Mesenchymal stem cell (in vitro differentiated cells and primary cell): Measurements from ENCODE around the gene GRM7.

Experiments used
- DNase-seq: peaks from one replicate; pipeline ENCODE4 v3.0.0-alpha.2; 2013
- H2AFZ ChIP-seq: one replicate; pipeline ENCODE4 v1.6.1; 2013; ENCODE audit warnings: low read depth, mild to moderate bottlenecking, control low read depth, inconsistent platforms, low read length, moderate library complexity
- H2AK5ac ChIP-seq: 2 replicates; pipeline ENCODE4 v1.6.1; 2013; ENCODE audit warnings: low read length, moderate library complexity, mild to moderate bottlenecking, inconsistent platforms; ENCODE audit not compliant: severe bottlenecking
- H2BK120ac ChIP-seq: one replicate; pipeline ENCODE4 v1.6.1; 2013; ENCODE audit warnings: low read depth, mild to moderate bottlenecking, inconsistent platforms, low read length, moderate library complexity
- H2BK12ac ChIP-seq, 2 experiments: one replicate each; pipeline ENCODE4 v1.6.1; 2013; ENCODE audit warnings: inconsistent platforms in 2 of 2, low read length in 2 of 2, mild to moderate bottlenecking in 2 of 2, moderate library complexity in 2 of 2, control low read depth in 1 of 2
- H2BK15ac ChIP-seq: one replicate; pipeline ENCODE4 v1.6.1; 2013; ENCODE audit warnings: mild to moderate bottlenecking, low read depth, inconsistent platforms; ENCODE audit not compliant: poor library complexity, severe bottlenecking
- H2BK5ac ChIP-seq: 2 replicates; pipeline ENCODE4 v1.6.1; 2013; ENCODE audit warnings: low read depth, mild to moderate bottlenecking, low read length, control low read depth, inconsistent platforms; ENCODE audit not compliant: poor library complexity, severe bottlenecking
- H3K14ac ChIP-seq, 2 experiments: one replicate each; pipeline ENCODE4 v1.6.1; 2013; ENCODE audit warnings: inconsistent platforms in 2 of 2, low read length in 2 of 2, control low read depth in 1 of 2, mild to moderate bottlenecking in 1 of 2, moderate library complexity in 1 of 2
- H3K18ac ChIP-seq, 2 experiments: one replicate each; pipeline ENCODE4 v1.6.1; 2013; ENCODE audit warnings: inconsistent platforms in 2 of 2, low read length in 2 of 2, control low read depth in 1 of 2, low read depth in 1 of 2, mild to moderate bottlenecking in 1 of 2
- H3K23ac ChIP-seq, 2 experiments: one replicate each; pipeline ENCODE4 v1.6.1; 2013; ENCODE audit warnings: inconsistent platforms in 2 of 2, low read length in 2 of 2, mild to moderate bottlenecking in 2 of 2, moderate library complexity in 2 of 2, control low read depth in 1 of 2
- H3K27ac ChIP-seq: 2 replicates; pipeline ENCODE4 v1.5.1; 2013; ENCODE audit warnings: mild to moderate bottlenecking, moderate library complexity, low read length, control low read depth, inconsistent platforms; ENCODE audit not compliant: poor library complexity, severe bottlenecking
- H3K27me3 ChIP-seq, 2 experiments: 2 replicates each; pipeline versions ENCODE4 v1.6.1 to v1.7.0; 2013; ENCODE audit warnings: low read length in 2 of 2, mild to moderate bottlenecking in 2 of 2, moderate library complexity in 2 of 2, control low read depth in 1 of 2, inconsistent platforms in 1 of 2; ENCODE audit not compliant: control insufficient read depth in 1 of 2, insufficient read depth in 1 of 2
- H3K36me3 ChIP-seq, 2 experiments: 2 replicates each; pipeline versions ENCODE4 v1.6.1 to v1.7.0; 2013; ENCODE audit warnings: low read length in 2 of 2, control low read depth in 1 of 2, inconsistent platforms in 1 of 2, low read depth in 1 of 2, mild to moderate bottlenecking in 1 of 2; ENCODE audit not compliant: insufficient read depth in 2 of 2, control insufficient read depth in 1 of 2
- H3K4ac ChIP-seq, 2 experiments: one replicate each; pipeline ENCODE4 v1.6.1; 2013; ENCODE audit warnings: inconsistent platforms in 2 of 2, low read length in 2 of 2, mild to moderate bottlenecking in 2 of 2, moderate library complexity in 2 of 2, control low read depth in 1 of 2, low read depth in 1 of 2
- H3K4me1 ChIP-seq: 2 replicates; pipeline ENCODE4 v1.6.1; 2013; ENCODE audit warnings: low read depth, low read length, control low read depth; ENCODE audit not compliant: control insufficient read depth, insufficient read depth
- H3K4me2 ChIP-seq: 2 replicates; pipeline ENCODE4 v1.6.1; 2013; ENCODE audit warnings: low read length, mild to moderate bottlenecking, inconsistent platforms; ENCODE audit not compliant: poor library complexity, severe bottlenecking
- H3K4me3 ChIP-seq, 2 experiments: 2 replicates each; pipeline versions ENCODE4 v1.5.1 to v1.7.0; 2013; ENCODE audit warnings: low read length in 2 of 2, mild to moderate bottlenecking in 2 of 2, control low read depth in 1 of 2, low read depth in 1 of 2; ENCODE audit not compliant: insufficient read depth in 1 of 2
- H3K79me1 ChIP-seq: replicated peaks from 2 replicates; pipeline ENCODE4 v1.6.1; 2013; ENCODE audit warnings: mild to moderate bottlenecking, control low read depth, low read length, inconsistent platforms; ENCODE audit not compliant: poor library complexity, severe bottlenecking
- H3K9ac ChIP-seq: 2 replicates; pipeline ENCODE4 v1.7.0; 2013; ENCODE audit warnings: mild to moderate bottlenecking, low read length, moderate library complexity
- H3K9me3 ChIP-seq: 2 replicates; pipeline ENCODE4 v1.7.0; 2013; ENCODE audit warnings: mild to moderate bottlenecking, low read length; ENCODE audit not compliant: control insufficient read depth
- H4K8ac ChIP-seq: one replicate; pipeline ENCODE4 v1.6.1; 2013; ENCODE audit warnings: inconsistent platforms, mild to moderate bottlenecking, low read length, moderate library complexity
- H4K91ac ChIP-seq: one replicate; pipeline ENCODE4 v1.6.1; 2013; ENCODE audit warnings: mild to moderate bottlenecking, low read length, inconsistent platforms
- WGBS: methylation state at CpG from one replicate; pipeline ENCODE4 v1.1.7; 2013; ENCODE audit warnings: mixed read lengths; 5-methylcytosine and 5-hydroxymethylcytosine counted together

GRM7 gene

GRCh38 chr3:7787871-7788828 is 927.2 kb downstream of the GRM7 start:
- Histone ChIP-seq H4K91ac (no peak overlapping the region), H3K9me3 (peaks cover 4% of the 10 kb centered on the region), H2AK5ac (no peak overlapping the region), H3K4me1 (no peaks in the 10 kb centered on the region), H3K27me3 (no peaks in the 10 kb centered on the region), H3K4me3 (no peak overlapping the region), H3K9ac (no peak overlapping the region), H3K14ac (no peak overlapping the region), H2BK120ac (no peak overlapping the region), H3K23ac (no peak overlapping the region), H3K36me3 (no peaks in the 10 kb centered on the region), H3K4ac (no peak overlapping the region), H3K79me1 (no peaks in the 10 kb centered on the region), H4K8ac (no peak overlapping the region), H2BK5ac (no peak overlapping the region), H3K27ac (no peak overlapping the region), H3K18ac (no peak overlapping the region), H2BK15ac (no peak overlapping the region), H2BK12ac (no peak overlapping the region), H3K4me2 (no peak overlapping the region), H2AFZ (no peak overlapping the region)
- DNase-seq: no peak
- WGBS: 58% methylated on average over 3 of the region's 5 CpGs

GRCh38 chr3:7788881-7789280 is 928.0 kb downstream of the GRM7 start:
- H2AFZ ChIP-seq: no peak overlapping the region
- no peak overlapping the region for H3K14ac ChIP-seq
- no peak overlapping the region for H2BK5ac ChIP-seq
- H3K36me3 ChIP-seq: no peaks in the 10 kb centered on the region
- no peak overlapping the region for H3K4me2 ChIP-seq
- H4K91ac ChIP-seq: no peak overlapping the region
- H3K27me3 ChIP-seq: no peaks in the 10 kb centered on the region
- H4K8ac ChIP-seq: no peak overlapping the region
- no peak overlapping the region for H2BK120ac ChIP-seq
- no peaks in the 10 kb centered on the region for H3K79me1 ChIP-seq
- no peak overlapping the region for H3K18ac ChIP-seq
- H2BK15ac ChIP-seq: no peak overlapping the region
- no peak overlapping the region for H3K4ac ChIP-seq
- H2BK12ac ChIP-seq: no peak overlapping the region
- H2AK5ac ChIP-seq: no peak overlapping the region
- H3K27ac ChIP-seq: no peak overlapping the region
- no peak for DNase-seq
- H3K9me3 ChIP-seq: peaks cover 4% of the 10 kb centered on the region
- no peaks in the 10 kb centered on the region for H3K4me1 ChIP-seq
- 78% methylated on average over 1 of the region's 1 CpG for WGBS
- H3K23ac ChIP-seq: no peak overlapping the region
- H3K9ac ChIP-seq: no peak overlapping the region
- no peak overlapping the region for H3K4me3 ChIP-seq

GRCh38 chr3:7789324-7789723 is 928.4 kb downstream of the GRM7 start:
- WGBS: 35% methylated on average over 3 of the region's 7 CpGs
- H2AK5ac ChIP-seq: no peak overlapping the region
- H3K36me3 ChIP-seq: no peaks in the 10 kb centered on the region
- no peak overlapping the region for H2BK5ac ChIP-seq
- H3K23ac ChIP-seq: no peak overlapping the region
- no peak overlapping the region for H2BK120ac ChIP-seq
- H3K27ac ChIP-seq: no peak overlapping the region
- no peak overlapping the region for H2BK15ac ChIP-seq
- H3K79me1 ChIP-seq: no peaks in the 10 kb centered on the region
- no peak overlapping the region for H2AFZ ChIP-seq
- H4K91ac ChIP-seq: no peak overlapping the region
- H3K4me1 ChIP-seq: peaks cover 1% of the 10 kb centered on the region
- H3K4ac ChIP-seq: no peak overlapping the region
- no peaks in the 10 kb centered on the region for H3K27me3 ChIP-seq
- no peak overlapping the region for H3K9ac ChIP-seq
- no peak overlapping the region for H2BK12ac ChIP-seq
- H4K8ac ChIP-seq: no peak overlapping the region
- no peak overlapping the region for H3K18ac ChIP-seq
- H3K4me2 ChIP-seq: no peak overlapping the region
- H3K4me3 ChIP-seq: no peak overlapping the region
- no peak for DNase-seq
- H3K14ac ChIP-seq: no peak overlapping the region
- peaks cover 4% of the 10 kb centered on the region for H3K9me3 ChIP-seq

GRCh38 chr3:7790141-7790540 is 929.2 kb downstream of the GRM7 start:
- Histone ChIP-seq H3K9me3 (peaks cover 4% of the 10 kb centered on the region), H2BK15ac (no peak overlapping the region), H4K8ac (no peak overlapping the region), H2AFZ (no peak overlapping the region), H3K27me3 (no peaks in the 10 kb centered on the region), H3K23ac (no peak overlapping the region), H3K4ac (no peak overlapping the region), H4K91ac (no peak overlapping the region), H3K4me3 (no peak overlapping the region), H3K4me2 (no peak overlapping the region), H2BK12ac (no peak overlapping the region), H3K27ac (no peak overlapping the region), H2AK5ac (no peak overlapping the region), H2BK5ac (no peak overlapping the region), H3K79me1 (no peaks in the 10 kb centered on the region), H3K4me1 (peaks cover 1% of the 10 kb centered on the region), H3K14ac (no peak overlapping the region), H3K36me3 (no peaks in the 10 kb centered on the region), H3K18ac (no peak overlapping the region), H2BK120ac (no peak overlapping the region), H3K9ac (no peak overlapping the region)
- WGBS: 66% methylated on average over 3 of the region's 3 CpGs
- DNase-seq: no peak
